22Rv1 (cell line): ENCODE measurements around the gene SRPK2.

Experiments
- CTCF ChIP-seq: fragments of 450-650 bp; IDR thresholded peaks from 2 replicates; pipeline ENCODE4 v1.5.1; 2017; ENCODE audit warnings: mild to moderate bottlenecking
- ZFX ChIP-seq: fragments of 450-650 bp; IDR thresholded peaks from 2 replicates; pipeline ENCODE4 v1.6.1; 2017; ENCODE audit warnings: antibody characterized with exemption, borderline replicate concordance

DNA sequence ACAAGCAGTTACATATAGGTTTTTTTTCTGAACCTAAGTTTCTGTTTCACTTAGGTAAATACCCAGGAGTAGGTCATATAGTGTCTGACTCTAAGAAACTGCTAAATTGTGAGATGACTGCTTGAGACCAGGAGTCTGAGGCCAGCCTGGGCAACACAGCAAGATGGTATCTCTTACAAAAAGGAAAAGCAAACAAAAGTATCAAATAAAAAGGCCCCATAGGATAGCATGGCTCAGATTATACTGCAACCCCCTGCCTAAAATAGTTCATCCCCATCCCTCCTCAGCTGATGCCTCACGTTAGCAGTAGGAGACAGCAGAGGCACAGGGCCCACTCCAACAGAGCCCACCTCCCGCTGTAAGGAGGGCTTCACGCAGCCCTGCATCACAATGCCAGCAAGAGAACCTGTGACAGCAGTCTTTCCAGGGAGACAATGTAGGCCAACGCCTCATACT is 90.3 kb downstream of the SRPK2 start:
- no peak for TF ChIP-seq CTCF
- no peak for TF ChIP-seq ZFX
